ENCODE results near the gene SEMA5B. TPM values are rescaled to one million over a fixed set of nuclear protein-coding genes. Genes with fewer than 3 reads are reported as not detected.
A peak's percentile ranks its signal among the peaks of the same experiment; 100 is the strongest.

SEMA5B gene
- total RNA-seq, 1 experiment from 2014 or later, result not detected

DNA sequence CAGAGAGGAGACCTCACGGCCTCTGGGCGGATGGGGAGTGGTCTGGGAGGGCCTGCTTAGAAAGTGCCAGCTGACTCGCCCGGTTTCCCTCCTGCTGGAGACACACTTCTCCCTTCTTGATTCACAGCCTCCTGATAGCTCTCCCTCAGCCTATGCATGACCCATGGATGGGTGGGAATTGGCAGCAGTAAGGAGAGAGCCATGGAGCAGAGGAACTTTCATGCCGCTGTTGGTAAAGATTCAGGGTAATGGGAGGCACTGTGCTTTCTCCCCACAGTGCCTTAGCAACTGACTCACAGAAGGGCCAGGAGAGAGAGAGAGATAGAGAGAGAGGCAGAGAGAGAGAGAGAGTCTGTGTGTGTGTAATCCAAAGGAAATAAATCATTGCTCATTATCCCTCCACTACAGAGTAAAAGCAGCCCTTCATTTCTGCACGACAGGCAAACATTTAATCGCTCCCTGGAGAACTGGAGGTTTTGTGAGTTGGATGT lies 82.8 kb downstream of the SEMA5B start:
- Mint-ChIP-seq H3K27me3 (ENCODE audit: insufficient read depth, unreplicated experiment) (no peaks in the 10 kb centered on the region), H3K36me3 (ENCODE audit: insufficient read depth, unreplicated experiment) (no peaks in the 10 kb centered on the region), H3K27ac (ENCODE audit: low read depth, unreplicated experiment) (no peak overlapping the region), H3K4me3 (ENCODE audit: unreplicated experiment) (no peak overlapping the region), H3K9me3 (ENCODE audit: unreplicated experiment) (no peaks in the 10 kb centered on the region), H3K4me1 (ENCODE audit: insufficient read depth, unreplicated experiment) (peaks cover 4% of the 10 kb centered on the region)
- BruUV-seq (replicated peaks), result no TSS peak
- TF ChIP-seq, protein P1, sequence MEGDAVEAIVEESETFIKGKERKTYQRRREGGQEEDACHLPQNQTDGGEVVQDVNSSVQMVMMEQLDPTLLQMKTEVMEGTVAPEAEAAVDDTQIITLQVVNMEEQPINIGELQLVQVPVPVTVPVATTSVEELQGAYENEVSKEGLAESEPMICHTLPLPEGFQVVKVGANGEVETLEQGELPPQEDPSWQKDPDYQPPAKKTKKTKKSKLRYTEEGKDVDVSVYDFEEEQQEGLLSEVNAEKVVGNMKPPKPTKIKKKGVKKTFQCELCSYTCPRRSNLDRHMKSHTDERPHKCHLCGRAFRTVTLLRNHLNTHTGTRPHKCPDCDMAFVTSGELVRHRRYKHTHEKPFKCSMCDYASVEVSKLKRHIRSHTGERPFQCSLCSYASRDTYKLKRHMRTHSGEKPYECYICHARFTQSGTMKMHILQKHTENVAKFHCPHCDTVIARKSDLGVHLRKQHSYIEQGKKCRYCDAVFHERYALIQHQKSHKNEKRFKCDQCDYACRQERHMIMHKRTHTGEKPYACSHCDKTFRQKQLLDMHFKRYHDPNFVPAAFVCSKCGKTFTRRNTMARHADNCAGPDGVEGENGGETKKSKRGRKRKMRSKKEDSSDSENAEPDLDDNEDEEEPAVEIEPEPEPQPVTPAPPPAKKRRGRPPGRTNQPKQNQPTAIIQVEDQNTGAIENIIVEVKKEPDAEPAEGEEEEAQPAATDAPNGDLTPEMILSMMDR (IDR thresholded peaks at IDR 0.05; ENCODE audit: unreplicated experiment), result no peak
- ChIA-PET CTCF (interaction anchor here (3.1 kb wide), 1 partner anchor 84 kb away, joined by 12 read pairs; no protein-coding TSS in a partner anchor), POLR2A (no interaction called here)
- intact Hi-C loops (cut with micrococcal nuclease), result loop anchor here (5.0 kb wide), 1 partner anchor 313 kb away; no protein-coding TSS in a partner anchor
- peak; percentile 20 for DNase-seq (ENCODE audit: unreplicated experiment)

DNA sequence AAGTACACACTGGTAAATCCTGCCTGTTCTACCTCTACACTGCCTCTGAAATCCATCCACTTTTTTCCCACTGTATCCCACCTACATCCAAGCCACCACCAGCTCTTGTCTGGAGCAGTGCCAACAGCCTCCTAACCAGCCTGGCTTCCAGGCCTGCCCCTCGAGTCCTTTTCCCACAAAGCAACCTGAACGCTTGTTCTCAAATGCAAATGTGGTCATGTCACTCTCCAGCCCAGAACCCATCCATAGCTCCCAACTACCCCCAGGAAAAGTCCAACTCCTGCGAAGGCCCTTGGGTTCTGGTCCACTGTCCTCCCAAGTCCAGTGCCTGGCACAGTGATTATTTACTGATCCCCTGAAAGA lies 83.8 kb downstream of the SEMA5B start:
- BruUV-seq (replicated peaks), result no TSS peak
- Mint-ChIP-seq H3K4me3 (ENCODE audit: unreplicated experiment) (no peak overlapping the region), H3K9me3 (ENCODE audit: unreplicated experiment) (no peaks in the 10 kb centered on the region), H3K4me1 (ENCODE audit: insufficient read depth, unreplicated experiment) (peaks cover 4% of the 10 kb centered on the region), H3K27me3 (ENCODE audit: insufficient read depth, unreplicated experiment) (no peaks in the 10 kb centered on the region), H3K36me3 (ENCODE audit: insufficient read depth, unreplicated experiment) (no peaks in the 10 kb centered on the region), H3K27ac (ENCODE audit: low read depth, unreplicated experiment) (no peak overlapping the region)
- intact Hi-C loops (cut with micrococcal nuclease), result loop anchor here (1.0 to 5.0 kb wide), 4 partner anchors 84 to 313 kb away; no protein-coding TSS in a partner anchor
- TF ChIP-seq, protein P1 (IDR thresholded peaks at IDR 0.05; ENCODE audit: unreplicated experiment), result no peak
- POLR2A ChIA-PET, result no interaction called here
- no peak for DNase-seq (ENCODE audit: unreplicated experiment)
- CTCF ChIA-PET, result interaction anchor here (0.6 to 3.8 kb wide), 22 partner anchors 9 to 1961 kb away, joined by 3 to 89 read pairs (median 5); partner anchors contain the start of genes PDIA5 and SEMA5B

DNA sequence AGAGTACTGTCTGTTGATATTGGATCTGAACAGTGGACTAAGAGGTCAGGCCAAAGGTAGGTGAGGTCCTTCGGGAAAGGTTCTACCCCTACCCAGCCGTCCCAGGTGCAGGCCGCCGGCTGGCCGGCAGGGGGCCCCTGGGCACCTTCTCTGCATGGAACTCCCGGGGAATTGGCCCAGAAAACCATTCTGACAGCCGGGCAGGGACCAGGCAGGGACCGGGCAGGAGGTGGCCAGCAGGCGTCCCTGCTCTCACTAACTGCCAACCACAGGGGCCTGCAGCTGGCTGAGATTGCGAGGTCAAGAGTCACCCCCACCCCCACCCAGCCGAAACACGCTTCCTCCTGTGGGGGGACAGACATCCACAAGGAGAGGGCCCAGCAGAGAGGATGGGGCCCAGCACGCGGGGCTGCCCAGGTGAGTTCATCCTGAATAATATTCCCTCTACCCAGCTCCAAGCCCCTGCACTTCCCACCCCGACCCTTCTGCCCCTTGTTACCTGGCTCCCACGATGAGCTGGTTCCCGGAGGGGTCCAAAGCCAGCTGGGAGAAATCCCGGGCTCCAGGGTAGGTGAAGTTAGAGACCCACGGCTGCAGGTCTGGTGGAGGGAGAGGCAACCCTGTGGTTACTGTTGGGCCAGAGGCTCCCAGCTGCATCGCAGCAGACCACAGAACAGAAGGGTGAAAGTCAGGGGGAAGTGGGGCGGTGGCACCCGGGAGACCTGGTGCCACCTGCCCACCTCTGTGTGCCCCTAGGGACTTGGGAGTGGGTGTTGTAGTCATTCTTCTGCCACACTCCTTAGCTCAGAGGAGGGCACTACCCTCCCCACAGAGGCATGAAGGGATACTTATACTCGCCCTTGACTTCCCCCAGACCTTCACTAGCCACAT lies 84.4 kb downstream of the SEMA5B start:
- BruUV-seq (replicated peaks), result no TSS peak
- ChIA-PET CTCF (interaction anchor here (0.5 to 3.8 kb wide), 47 partner anchors 8 to 1962 kb away, joined by 3 to 89 read pairs (median 4); partner anchors contain the start of genes PDIA5 and SEMA5B), POLR2A (interaction anchor here (1.0 to 1.4 kb wide), 3 partner anchors 9 to 51 kb away, joined by 4 to 8 read pairs (median 4); no protein-coding TSS in a partner anchor)
- Mint-ChIP-seq H3K27ac (ENCODE audit: low read depth, unreplicated experiment) (no peak overlapping the region), H3K9me3 (ENCODE audit: unreplicated experiment) (no peaks in the 10 kb centered on the region), H3K4me3 (ENCODE audit: unreplicated experiment) (no peak overlapping the region), H3K36me3 (ENCODE audit: insufficient read depth, unreplicated experiment) (no peaks in the 10 kb centered on the region), H3K4me1 (ENCODE audit: insufficient read depth, unreplicated experiment) (peaks cover 4% of the 10 kb centered on the region), H3K27me3 (ENCODE audit: insufficient read depth, unreplicated experiment) (no peaks in the 10 kb centered on the region)
- DNase-seq (ENCODE audit: unreplicated experiment), result peak; percentile 80
- TF ChIP-seq, protein P1 (IDR thresholded peaks at IDR 0.05; ENCODE audit: unreplicated experiment), result peak; percentile 90
- intact Hi-C loops (cut with micrococcal nuclease), result loop anchor here (1.0 to 5.0 kb wide), 4 partner anchors 84 to 314 kb away; no protein-coding TSS in a partner anchor

DNA sequence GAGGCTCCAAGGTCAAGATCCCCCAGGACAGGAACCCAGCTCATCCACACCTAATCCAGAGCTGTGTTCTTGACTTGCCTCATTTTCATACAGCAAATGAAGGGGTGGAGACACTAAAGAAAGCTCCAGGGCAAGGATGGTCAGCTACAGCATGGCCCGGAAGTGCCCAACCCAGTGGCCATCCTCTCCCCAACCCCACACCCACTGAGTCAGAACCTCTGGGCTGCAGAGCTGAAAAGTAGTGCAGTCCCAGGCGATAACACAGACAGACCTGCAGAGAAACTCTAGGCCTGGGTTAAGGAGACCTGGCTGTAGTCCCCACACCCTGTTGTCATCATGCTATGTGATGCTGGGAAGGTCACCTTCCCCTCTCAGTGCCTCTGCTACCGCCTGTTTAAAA lies 85.3 kb downstream of the SEMA5B start:
- Mint-ChIP-seq H3K27me3 (ENCODE audit: insufficient read depth, unreplicated experiment) (no peaks in the 10 kb centered on the region), H3K4me3 (ENCODE audit: unreplicated experiment) (no peak overlapping the region), H3K4me1 (ENCODE audit: insufficient read depth, unreplicated experiment) (peaks cover 4% of the 10 kb centered on the region), H3K9me3 (ENCODE audit: unreplicated experiment) (no peaks in the 10 kb centered on the region), H3K36me3 (ENCODE audit: insufficient read depth, unreplicated experiment) (no peaks in the 10 kb centered on the region), H3K27ac (ENCODE audit: low read depth, unreplicated experiment) (no peak overlapping the region)
- intact Hi-C loops (cut with micrococcal nuclease), result loop anchor here (2.0 to 5.0 kb wide), 3 partner anchors 83 to 315 kb away; no protein-coding TSS in a partner anchor
- ChIA-PET CTCF (interaction anchor here (0.5 to 3.8 kb wide), 39 partner anchors 9 to 384 kb away, joined by 3 to 89 read pairs (median 4); partner anchors contain the start of genes PDIA5 and SEMA5B), POLR2A (interaction anchor here (0.6 to 1.4 kb wide), 5 partner anchors 10 to 97 kb away, joined by 3 to 8 read pairs (median 4); partner anchors contain the start of gene SEMA5B)
- TF ChIP-seq, protein P1 (IDR thresholded peaks at IDR 0.05; ENCODE audit: unreplicated experiment), result no peak
- DNase-seq (ENCODE audit: unreplicated experiment), result peak; percentile 63
- no TSS peak for BruUV-seq (replicated peaks)

All from MCF 10A (cell line).